ENCODE data around the gene USP21.

GRCh38 chr1:161153176-161153575, 6.1 kb upstream of the USP21 start:
- no peak for TF ChIP-seq CTCF (IDR thresholded peaks at IDR 0.05)
- no peak for TF ChIP-seq EP300 (IDR thresholded peaks at IDR 0.05)
